ENCODE measurements around the gene FGL2. TPM values are rescaled to one million over a fixed set of nuclear protein-coding genes. Genes with fewer than 3 reads are reported as not detected.

The FGL2 gene
- total and polyA plus RNA-seq, 2 donors from 2014 or later = 27.5 to 96.9 TPM

DNA sequence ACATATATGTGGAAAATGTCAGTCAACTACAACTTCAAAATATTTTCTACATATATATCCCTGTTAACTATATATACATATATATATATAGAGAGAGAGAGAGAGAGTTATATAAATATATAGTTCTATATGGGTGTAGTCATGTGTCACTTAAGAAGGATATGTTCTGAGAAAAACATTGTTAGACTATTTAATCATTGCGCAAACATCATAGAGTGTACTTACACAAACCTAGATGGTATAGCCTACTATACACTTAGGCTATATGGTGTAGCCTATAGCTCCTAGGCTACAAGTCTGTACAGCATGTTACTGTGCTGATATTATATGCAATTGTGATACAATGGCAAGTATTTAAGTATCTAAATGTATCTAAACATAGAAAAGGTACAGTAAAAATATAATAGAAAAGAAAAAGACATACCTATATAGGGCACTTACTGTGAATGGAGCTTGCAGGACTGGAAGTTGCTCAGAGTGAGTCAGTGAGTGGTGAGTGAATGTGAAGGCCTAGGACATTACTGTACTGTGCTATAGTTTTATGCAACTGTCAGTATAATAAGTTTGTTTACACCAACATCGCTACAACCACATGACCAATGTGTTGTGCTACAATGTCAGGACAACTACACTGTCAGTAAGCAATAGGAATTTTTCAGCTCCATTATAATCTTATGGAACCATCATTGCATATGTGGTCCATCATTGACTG is 18.0 kb upstream of the FGL2 start:
- H3K4me3 ChIP-seq (ENCODE audit: low read length in 3 of 3) = no peak overlapping the region
- TF ChIP-seq, protein P1, sequence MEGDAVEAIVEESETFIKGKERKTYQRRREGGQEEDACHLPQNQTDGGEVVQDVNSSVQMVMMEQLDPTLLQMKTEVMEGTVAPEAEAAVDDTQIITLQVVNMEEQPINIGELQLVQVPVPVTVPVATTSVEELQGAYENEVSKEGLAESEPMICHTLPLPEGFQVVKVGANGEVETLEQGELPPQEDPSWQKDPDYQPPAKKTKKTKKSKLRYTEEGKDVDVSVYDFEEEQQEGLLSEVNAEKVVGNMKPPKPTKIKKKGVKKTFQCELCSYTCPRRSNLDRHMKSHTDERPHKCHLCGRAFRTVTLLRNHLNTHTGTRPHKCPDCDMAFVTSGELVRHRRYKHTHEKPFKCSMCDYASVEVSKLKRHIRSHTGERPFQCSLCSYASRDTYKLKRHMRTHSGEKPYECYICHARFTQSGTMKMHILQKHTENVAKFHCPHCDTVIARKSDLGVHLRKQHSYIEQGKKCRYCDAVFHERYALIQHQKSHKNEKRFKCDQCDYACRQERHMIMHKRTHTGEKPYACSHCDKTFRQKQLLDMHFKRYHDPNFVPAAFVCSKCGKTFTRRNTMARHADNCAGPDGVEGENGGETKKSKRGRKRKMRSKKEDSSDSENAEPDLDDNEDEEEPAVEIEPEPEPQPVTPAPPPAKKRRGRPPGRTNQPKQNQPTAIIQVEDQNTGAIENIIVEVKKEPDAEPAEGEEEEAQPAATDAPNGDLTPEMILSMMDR (IDR thresholded peaks at IDR 0.05; ENCODE audit: borderline replicate concordance, extremely low read depth, insufficient read depth) = no peak
- no peaks in the 10 kb centered on the region for H3K36me3 ChIP-seq (ENCODE audit: control insufficient read depth in 2 of 3, insufficient read depth in 3 of 3, low read length in 3 of 3)
- DNase-seq (no peak), FAIRE-seq (no peak)
- intact Hi-C loops (cut with DNase I) = no loop called here
- H3K9me3 ChIP-seq (ENCODE audit: control insufficient read depth in 2 of 3, insufficient read depth in 1 of 3, low read length in 3 of 3) = no peaks in the 10 kb centered on the region
- H3K4me1 ChIP-seq (ENCODE audit: control insufficient read depth in 2 of 3, insufficient read depth in 2 of 3, low read depth in 1 of 3, low read length in 3 of 3) = peaks cover 0 to 6% (median 0%) of the 10 kb centered on the region in 3 donors
- H3K27me3 ChIP-seq (ENCODE audit: control insufficient read depth, insufficient read depth, low read length) = no peaks in the 10 kb centered on the region
- no peak overlapping the region for H3K9ac ChIP-seq (ENCODE audit: low read length in 3 of 3)
- no peak overlapping the region for H3K27ac ChIP-seq (ENCODE audit: low read depth in 2 of 2, low read length in 2 of 2)

DNA sequence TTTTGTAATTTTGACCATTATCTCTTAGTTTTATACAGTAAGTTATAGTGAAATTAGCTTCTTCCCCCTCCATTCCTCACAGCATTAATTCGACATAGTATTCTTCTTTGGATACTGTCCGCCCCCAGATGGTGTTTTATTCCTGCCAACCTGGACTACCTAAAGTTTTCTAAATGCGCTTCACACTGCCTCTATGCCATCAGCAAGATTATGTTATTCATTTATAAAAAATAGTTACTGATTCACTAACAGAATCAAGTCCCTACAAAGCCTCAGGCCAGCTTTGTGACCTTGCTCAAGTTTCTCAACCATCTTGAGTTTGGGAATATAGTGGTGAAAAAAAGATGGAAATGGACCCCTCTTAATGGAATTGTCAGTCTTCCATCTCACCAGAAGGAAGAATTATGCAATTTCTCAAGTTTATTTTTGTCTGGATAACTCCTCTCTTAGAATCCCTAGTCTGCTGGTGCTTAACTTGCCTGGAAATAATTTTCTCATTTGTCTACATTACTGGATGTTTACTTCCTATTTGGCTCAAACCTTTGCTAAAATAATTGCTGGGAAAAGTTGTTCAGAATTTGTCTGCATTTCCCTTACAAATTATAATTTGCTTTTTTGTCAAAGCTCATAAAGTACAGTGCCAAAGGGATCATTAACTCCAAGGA is 16.7 kb upstream of the FGL2 start:
- Histone ChIP-seq H3K9ac (ENCODE audit: low read length in 3 of 3) (no peak overlapping the region), H3K4me1 (ENCODE audit: control insufficient read depth in 2 of 3, insufficient read depth in 2 of 3, low read depth in 1 of 3, low read length in 3 of 3) (peaks cover 0 to 6% (median 0%) of the 10 kb centered on the region in 3 donors), H3K9me3 (ENCODE audit: control insufficient read depth in 2 of 3, insufficient read depth in 1 of 3, low read length in 3 of 3) (no peaks in the 10 kb centered on the region), H3K27ac (ENCODE audit: low read depth in 2 of 2, low read length in 2 of 2) (peak overlapping the region; percentile 41 to 81), H3K27me3 (ENCODE audit: control insufficient read depth, insufficient read depth, low read length) (no peaks in the 10 kb centered on the region), H3K36me3 (ENCODE audit: control insufficient read depth in 2 of 3, insufficient read depth in 3 of 3, low read length in 3 of 3) (no peaks in the 10 kb centered on the region), H3K4me3 (ENCODE audit: low read length in 3 of 3) (peak overlapping the region in 2 of 3 donors; percentile 1 to 14)
- FAIRE-seq (peak; percentile 73), DNase-seq (peak in 2 of 5 donors; percentile 39 to 53)
- TF ChIP-seq, protein P1 (IDR thresholded peaks at IDR 0.05; ENCODE audit: borderline replicate concordance, extremely low read depth, insufficient read depth) = no peak
- intact Hi-C loops (cut with DNase I) = no loop called here

DNA sequence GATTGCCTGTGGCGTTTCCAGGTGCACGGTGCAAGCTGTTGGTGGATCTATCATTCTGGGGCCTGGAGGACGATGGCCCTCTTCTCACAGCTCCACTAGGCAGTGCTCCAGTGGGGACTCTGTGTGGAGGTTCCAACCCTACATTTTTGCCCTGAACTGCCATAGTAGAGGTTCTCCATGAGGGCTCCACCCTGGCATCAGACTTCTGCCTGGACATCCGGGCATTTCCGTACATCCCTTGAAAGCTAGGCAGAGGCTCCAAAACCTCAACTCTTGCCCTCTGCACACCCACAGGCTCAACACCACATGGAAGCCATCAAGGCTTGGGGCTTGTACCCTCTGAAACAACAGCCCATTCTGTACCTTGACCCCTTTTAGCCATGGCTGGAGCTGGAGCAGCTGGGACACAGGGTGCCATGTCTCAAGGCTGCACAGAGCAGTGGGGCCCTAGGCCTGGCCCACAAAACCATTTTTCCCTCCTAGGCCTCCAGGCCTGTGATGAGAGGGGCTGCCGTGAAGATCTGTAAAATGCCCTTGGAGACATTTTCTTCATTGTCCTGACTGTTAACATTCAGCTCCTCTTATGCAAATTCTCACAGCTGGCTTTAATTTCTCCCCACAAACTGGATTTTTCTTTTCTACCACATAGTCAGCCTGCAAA is 10.0 kb upstream of the FGL2 start:
- peaks cover 0 to 12% (median 1%) of the 10 kb centered on the region in 3 donors for H3K9me3 ChIP-seq (ENCODE audit: control insufficient read depth in 2 of 3, insufficient read depth in 1 of 3, low read length in 3 of 3)
- H3K36me3 ChIP-seq (ENCODE audit: control insufficient read depth in 2 of 3, insufficient read depth in 3 of 3, low read length in 3 of 3) = no peaks in the 10 kb centered on the region
- no peak overlapping the region for H3K9ac ChIP-seq (ENCODE audit: low read length in 3 of 3)
- intact Hi-C loops (cut with DNase I) = no loop called here
- no peak overlapping the region for H3K4me3 ChIP-seq (ENCODE audit: low read length in 3 of 3)
- DNase-seq = no peak
- TF ChIP-seq, protein P1 (IDR thresholded peaks at IDR 0.05; ENCODE audit: borderline replicate concordance, extremely low read depth, insufficient read depth) = no peak
- H3K27ac ChIP-seq (ENCODE audit: low read depth in 2 of 2, low read length in 2 of 2) = no peak overlapping the region
- H3K4me1 ChIP-seq (ENCODE audit: control insufficient read depth in 2 of 3, insufficient read depth in 2 of 3, low read depth in 1 of 3, low read length in 3 of 3) = no peaks in the 10 kb centered on the region
- no peak for FAIRE-seq
- H3K27me3 ChIP-seq (ENCODE audit: control insufficient read depth, insufficient read depth, low read length) = no peaks in the 10 kb centered on the region
